GM18907 (cell line): ENCODE measurements around the gene TCF7L1.
"Not testable (repeated sequence)": the region's sequence is repeated elsewhere in the genome, so short reads cannot be mapped to it uniquely, and the experiment has no call there.

Experiments used
- ATAC-seq: cut with Tn5 transposase; IDR thresholded peaks from one replicate; pipeline ENCODE4 v1.9.1; 2021; ENCODE audit warnings: mild to moderate bottlenecking, moderate library complexity; ENCODE audit not compliant: unreplicated experiment

TCF7L1 gene

GRCh38 chr2:85132834-85133637 is at the start of gene TCF7L1:
TSS of gene TCF7L1 (plus strand) at chr2:85133392. CDS start at chr2:85133685, 293 bp downstream.
- peak; percentile 41 for ATAC-seq

GRCh38 chr2:85085563-85085962 is 47.6 kb upstream of the TCF7L1 start:
- ATAC-seq = no peak

- no peak for ATAC-seq
These were observed 45.7 kb upstream of the TCF7L1 start for GRCh38 chr2:85087541-85087940.

- no peak for ATAC-seq
These were observed 44.3 kb upstream of the TCF7L1 start for GRCh38 chr2:85088921-85089320.

GRCh38 chr2:85089585-85089984 is 43.6 kb upstream of the TCF7L1 start:
- ATAC-seq = no peak

- no peak for ATAC-seq
These were observed 41.4 kb upstream of the TCF7L1 start for GRCh38 chr2:85091838-85092237.

- no peak for ATAC-seq
These were observed 38.1 kb upstream of the TCF7L1 start for GRCh38 chr2:85095094-85095493.

- no peak for ATAC-seq
These were observed 36.6 kb upstream of the TCF7L1 start for GRCh38 chr2:85096616-85097015.

GRCh38 chr2:85104228-85104627 is 29.0 kb upstream of the TCF7L1 start:
- no peak for ATAC-seq

- ATAC-seq = no peak
These were observed 26.6 kb upstream of the TCF7L1 start for GRCh38 chr2:85106489-85107180.

GRCh38 chr2:85110991-85111560 is 22.1 kb upstream of the TCF7L1 start:
- ATAC-seq = no peak

GRCh38 chr2:85111819-85112281 is 21.3 kb upstream of the TCF7L1 start:
- no peak for ATAC-seq

GRCh38 chr2:85112906-85113625 is 20.1 kb upstream of the TCF7L1 start:
- ATAC-seq = no peak

- no peak for ATAC-seq
These were observed 18.4 kb upstream of the TCF7L1 start for GRCh38 chr2:85114586-85115330.

- no peak for ATAC-seq
These were observed 17.0 kb upstream of the TCF7L1 start for GRCh38 chr2:85116207-85116606.

GRCh38 chr2:85119900-85120299 is 13.3 kb upstream of the TCF7L1 start:
- ATAC-seq = no peak

- ATAC-seq = no peak
These were observed 12.8 kb upstream of the TCF7L1 start for GRCh38 chr2:85120363-85120762.

- ATAC-seq = not testable (repeated sequence)
These were observed 6.7 kb upstream of the TCF7L1 start for GRCh38 chr2:85126462-85126861.

GRCh38 chr2:85129861-85130260 is 3.3 kb upstream of the TCF7L1 start:
- no peak for ATAC-seq

- no peak for ATAC-seq
These were observed 2.8 kb upstream of the TCF7L1 start for GRCh38 chr2:85130407-85130806.
